Panc1 (cell line): Measurements from ENCODE around the gene ENTPD5.

Experiments
- CTCF ChIP-seq: fragments of 450-650 bp; IDR thresholded peaks from 2 replicates; pipeline ENCODE4 v1.5.1; 2017; ENCODE audit warnings: mild to moderate bottlenecking
- SIN3A ChIP-seq: IDR thresholded peaks from 2 replicates; pipeline ENCODE4 v1.6.1; 2012; ENCODE audit warnings: low read depth, mild to moderate bottlenecking, low read length, moderate library complexity, borderline replicate concordance; ENCODE audit not compliant: insufficient read depth

GRCh38 chr14:73955674-73956073 is 63.4 kb downstream of the ENTPD5 start:
- no peak for TF ChIP-seq SIN3A
- TF ChIP-seq CTCF: no peak
